Right forelimb (tissue), 1 donor: ENCODE measurements around the gene DYSF.
"Not testable (repeated sequence)": the region's sequence is repeated elsewhere in the genome, so short reads cannot be mapped to it uniquely, and the experiment has no call there.

Source experiments
- DNase-seq: peaks from one replicate; pipeline ENCODE4 v3.0.0-alpha.2; 2018

DYSF gene

DNA sequence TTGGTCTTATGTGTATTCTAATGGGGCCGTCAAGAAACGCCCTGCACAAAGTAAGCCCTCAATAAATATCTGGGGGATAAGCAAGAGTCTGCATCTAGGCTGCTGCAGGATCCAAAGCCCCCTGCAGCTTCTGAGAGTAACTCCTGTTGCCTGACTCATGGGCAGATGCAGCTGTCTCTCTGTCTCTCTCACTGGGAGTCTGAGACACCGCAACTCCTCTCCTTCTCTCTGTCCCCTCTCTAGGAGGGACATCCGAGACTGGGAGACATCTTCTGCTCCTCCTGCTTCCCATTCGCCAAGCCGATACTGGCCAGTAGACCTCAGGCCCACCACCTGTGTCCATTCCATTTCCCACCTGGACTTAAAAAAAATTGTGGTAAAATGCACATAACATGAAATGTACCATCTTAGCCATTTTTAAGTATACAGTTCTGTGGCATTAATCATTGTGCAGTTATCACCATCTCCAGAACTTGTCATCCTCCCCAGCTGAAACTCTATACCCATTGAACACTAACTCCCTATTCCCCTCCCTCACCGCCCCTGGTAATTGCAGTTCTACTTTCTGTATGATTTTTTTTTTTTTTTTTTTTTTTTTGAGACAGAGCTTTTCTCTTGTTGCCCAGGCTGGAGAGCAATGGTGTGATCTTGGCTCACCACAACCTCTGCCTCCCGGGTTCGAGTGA lies 20.1 kb downstream of the DYSF start:
- no peak for DNase-seq

DNA sequence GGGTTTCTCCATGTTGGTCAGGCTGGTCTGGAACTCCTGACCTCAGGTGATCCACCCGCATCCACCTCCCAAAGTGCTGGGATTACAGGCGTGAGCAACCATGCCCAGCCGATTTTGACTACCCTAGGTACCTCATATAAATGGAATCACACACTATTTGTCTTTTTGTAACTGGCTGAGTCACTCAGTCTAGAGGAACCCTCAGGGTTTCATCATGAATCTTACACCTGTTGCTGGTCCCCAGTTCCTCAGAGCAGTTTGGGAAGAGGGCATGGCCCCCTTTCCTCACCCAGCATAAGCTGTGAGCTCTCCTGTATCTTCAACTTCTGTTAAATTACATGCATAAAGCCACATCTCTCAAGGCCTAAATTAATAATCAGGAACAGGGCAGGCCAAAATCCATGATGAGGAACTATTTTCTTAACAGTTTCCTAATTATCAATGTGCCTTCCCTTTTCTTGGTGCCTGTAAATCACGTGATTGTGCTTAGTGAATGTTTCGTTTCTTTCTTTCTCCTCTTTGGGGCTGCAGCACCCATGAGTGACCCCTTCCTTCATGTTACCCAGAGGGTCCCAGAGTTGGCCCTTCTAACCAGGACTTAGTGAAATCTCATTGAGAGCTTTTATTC lies 20.9 kb downstream of the DYSF start:
- peak; percentile 16 for DNase-seq

DNA sequence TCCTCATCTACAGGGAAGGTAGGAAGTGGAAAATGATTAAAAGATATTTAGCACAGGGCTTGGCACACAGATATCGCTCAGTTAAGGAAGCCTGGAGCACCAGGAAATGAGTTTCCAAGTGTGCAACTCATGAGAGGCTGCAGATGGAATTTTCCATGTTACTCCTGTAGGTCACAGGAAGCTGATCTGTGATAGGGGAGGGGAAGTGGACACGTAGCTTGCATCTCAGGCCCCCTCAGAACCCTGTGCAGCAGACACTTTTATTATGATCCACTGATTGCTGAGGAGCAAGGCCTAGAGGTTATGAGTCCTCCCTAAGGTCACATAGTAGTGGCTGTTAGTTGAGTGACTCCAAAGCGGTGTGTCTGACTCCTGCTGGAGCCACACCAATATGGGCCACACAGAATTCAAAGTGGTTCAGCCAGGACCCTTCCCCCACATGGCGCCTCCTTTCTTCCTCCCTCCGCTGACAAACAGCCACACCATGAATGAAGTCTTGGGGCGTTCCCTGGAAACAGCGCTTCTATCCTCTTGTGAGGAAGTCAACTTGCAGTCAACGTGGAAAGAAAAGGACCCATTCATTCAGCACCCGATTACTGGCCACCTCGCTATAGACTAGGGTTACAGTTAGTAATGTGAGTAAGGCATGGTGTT lies 21.5 kb downstream of the DYSF start:
- peak; percentile 25 for DNase-seq

DNA sequence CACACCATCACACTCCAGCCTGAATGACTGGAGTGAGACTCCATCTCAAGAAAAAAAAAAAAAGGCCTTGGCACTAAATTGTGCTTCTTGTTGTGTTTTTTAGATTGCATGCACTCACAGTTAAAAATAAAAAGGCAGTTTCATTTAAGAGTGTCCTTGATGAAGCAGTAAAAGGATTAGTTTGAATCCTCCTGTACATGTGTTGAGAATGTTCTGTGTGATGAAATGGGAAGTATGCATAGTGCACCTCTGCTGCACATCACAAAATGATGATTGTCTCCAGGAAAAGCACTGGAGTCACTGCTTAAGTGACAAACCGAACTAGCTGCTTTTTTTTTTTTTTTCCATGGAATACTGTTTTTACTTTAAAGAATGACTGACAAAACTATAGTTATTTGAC lies 23.1 kb downstream of the DYSF start:
- no peak for DNase-seq

DNA sequence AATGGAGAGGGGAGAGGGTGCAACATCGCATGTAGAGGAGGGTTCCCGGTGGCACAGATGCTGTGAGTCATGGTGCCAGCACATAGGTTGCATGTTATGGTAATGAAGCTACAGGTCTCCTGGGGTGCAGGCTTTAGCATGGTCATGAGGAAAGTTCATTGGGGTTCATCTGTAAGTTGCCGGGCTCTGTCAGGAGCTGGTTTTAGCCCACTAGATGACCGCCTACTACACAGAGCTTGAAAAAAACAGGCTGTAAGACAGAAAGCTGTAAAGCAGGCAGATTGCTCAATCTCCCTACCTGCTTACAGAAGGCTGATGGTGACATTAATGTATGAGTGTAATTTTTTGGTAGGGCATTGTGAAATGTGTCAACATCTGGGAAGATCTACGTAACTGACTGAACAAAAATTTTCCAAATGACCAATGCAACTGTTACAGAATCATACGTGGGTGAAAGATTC lies 23.9 kb downstream of the DYSF start:
- DNase-seq: no peak

DNA sequence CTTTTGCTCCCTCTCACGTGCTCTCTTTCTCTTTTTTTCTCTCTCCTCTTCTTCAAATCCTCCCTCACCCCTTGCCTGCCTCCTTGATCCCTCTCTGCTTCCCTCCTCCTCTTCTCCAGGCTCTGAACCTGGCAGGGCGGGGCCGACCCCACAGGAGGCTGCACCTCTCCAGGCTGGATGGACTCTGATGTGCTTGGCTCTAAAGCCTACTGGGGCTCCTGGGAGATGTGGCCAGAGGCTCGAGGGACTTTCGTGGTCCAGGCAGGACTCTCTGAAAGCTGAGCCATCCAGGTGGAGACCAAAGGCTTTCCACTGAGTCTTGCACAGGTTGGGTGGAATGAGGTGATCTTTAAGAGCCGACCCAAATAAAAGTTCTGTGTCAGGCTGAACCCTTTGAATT lies 25.4 kb downstream of the DYSF start:
- DNase-seq: no peak

DNA sequence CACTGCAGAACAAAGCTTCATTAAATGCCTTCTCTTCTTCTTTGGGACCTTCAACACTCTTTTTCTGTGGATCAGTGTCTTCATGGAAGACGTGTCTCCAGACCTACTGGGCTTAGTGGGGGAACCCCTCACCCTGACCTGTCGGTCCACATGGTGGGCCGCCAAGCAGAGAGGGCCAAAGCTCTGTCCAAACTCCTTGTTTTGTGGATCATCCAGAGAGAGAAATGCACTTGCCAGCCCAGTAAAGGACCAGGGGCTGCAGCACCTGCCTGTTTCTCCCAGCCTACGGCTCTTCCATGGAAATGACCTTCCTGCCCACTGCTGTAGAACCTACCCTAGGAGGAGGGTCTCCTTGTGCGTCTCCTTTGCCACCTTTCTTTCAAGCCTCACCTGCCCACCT lies 25.9 kb downstream of the DYSF start:
- DNase-seq: no peak

DNA sequence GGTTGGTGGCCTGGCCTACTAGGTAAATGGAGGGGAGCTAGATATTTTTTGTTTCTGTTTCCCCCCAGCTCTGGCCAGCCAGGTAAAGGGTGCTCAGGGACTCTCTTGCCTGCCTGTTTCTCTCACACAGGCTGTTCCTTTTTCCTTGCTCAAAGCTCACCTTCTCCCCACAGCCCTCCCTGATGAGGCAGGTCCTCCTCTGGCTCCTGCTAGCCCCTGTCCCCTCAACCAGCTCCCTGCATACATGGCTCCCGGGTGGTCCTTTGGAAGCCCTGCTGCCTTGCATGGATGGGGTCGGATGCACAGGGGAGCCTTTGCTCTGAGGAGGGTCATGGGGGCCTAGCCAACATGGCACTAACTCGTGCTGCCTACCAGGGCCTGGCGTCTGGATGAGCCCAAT lies 27.8 kb downstream of the DYSF start:
- DNase-seq: no peak

DNA sequence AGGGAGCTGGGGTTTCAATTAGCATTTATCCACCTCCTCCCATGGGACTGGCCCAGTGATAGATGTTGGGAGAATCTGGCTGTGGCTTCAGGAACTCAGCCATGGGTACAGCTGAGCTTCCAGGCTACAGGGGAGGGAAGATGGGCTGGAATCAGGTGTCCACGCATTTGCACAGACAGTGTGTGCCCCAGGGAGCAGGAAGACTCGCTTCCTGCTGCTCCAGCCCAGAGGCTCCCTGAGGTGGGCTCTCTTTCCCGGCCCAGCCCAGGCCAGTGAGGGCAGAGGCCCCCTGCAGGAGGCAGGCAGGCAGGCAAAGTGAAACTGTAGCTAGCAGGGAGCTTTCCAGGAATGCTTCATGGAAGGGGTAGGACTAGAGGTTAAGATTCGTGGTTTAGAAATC lies 28.7 kb downstream of the DYSF start:
- DNase-seq: no peak

DNA sequence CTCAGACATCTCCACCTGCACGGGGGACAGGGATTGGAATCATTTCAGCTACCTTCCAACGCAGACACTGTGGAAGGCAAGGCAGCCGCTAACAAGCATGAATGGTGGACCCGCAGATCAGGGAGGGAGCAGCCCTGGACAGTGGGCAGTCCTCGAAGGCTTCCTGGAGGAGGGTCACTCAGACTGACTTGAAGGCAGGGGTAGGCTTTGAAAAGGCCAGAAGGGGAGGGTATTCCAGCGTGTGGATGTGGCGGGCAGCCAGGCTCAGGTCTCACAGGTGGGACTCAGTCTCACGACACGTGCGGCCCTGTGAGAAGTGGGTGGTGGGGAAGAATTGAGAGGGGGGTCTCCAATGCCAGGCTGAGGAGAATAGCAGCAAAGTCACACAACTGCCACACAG lies 29.9 kb downstream of the DYSF start:
- no peak for DNase-seq

DNA sequence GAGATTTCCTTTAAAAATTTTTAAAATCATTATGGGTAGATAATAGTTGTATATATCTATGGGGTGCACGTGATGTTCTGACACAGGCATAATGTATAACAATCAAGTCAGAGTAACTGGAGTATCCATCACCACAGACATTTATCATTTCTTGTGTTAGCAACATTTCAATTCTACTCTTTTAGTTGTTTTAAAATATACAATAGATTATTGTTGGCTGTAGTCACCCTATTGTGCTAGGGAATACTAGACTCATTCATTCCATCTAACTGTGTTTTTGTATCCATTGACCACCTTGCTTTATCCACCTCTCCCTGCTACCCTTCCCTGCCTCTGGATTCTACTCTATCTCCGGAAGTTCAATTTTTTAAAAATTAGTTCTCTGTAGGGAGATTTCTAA lies 31.0 kb downstream of the DYSF start:
- DNase-seq: no peak

DNA sequence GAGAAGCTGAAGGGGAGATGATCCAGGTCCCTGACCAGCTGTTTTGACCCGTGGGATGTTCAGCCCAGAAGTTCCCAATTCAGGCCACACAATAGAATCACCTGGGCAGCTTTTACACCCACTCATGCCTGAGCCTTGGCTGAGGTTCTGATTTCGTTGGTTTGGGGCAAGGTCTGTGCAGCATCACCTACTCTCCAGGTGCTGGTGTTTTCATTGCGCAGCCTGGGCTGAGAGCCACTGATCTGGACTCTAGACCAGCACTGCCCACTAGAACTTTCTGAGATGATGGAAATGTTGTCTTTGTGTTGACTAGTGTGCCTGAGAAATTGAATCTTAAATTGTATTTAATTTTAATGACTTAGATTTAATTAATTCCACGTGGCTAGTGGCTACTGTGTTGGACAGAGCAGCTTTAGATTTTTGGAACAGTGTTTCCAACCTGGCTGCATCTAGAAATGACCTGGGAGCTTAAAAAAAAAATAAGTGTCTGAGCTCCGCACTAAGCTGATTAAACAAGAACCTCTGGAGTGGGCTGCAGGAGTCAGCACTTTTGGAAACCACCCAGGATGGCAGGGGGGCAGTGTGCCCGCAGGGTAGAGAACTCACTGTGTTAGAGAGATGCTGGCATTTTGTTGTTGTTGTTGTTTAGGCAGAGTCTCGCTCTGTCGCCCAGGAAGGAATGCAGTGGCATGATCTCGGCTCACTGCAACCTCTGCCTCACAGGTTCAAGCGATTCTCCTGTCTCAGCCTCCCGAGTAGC lies 33.7 kb downstream of the DYSF start:
- no peak for DNase-seq

DNA sequence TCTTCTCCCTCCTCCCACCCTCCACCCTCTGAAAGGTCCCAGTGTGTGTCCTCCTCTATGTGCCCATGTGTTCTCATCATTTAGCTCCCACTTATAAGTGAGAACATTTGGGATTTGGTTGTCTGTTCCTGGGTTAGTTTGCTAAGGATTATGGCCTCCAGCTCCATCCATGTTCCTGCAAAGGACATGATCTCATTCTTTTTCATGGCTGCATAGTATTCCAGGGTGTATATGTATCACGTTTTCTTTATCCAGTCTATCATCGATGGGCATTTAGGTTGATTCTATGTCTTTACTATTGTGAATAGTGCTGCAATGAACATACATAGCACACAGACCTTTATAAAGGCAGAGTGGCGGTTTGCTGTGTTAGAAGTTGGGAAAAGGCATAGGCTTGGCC lies 38.2 kb downstream of the DYSF start:
- not testable (repeated sequence) for DNase-seq

DNA sequence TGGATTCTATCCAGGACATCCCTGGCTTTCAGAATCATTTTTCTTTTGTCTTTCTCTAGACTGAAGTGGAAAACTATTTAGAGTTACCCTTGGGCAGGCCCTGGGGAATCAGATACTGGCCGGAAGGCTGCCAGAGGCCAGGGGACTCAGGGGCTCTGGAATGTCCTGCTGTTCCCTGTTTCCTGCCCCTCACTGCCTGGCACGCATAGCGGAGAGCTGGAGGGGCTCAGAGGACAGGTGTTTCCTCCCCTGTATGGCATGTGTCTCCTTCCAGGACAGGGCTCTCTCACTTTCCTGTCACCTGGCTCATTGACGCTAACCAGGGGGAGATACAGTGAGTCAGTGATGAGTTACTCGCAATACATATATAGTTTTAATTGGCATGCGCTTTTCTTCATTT lies 38.8 kb downstream of the DYSF start:
- DNase-seq: no peak

DNA sequence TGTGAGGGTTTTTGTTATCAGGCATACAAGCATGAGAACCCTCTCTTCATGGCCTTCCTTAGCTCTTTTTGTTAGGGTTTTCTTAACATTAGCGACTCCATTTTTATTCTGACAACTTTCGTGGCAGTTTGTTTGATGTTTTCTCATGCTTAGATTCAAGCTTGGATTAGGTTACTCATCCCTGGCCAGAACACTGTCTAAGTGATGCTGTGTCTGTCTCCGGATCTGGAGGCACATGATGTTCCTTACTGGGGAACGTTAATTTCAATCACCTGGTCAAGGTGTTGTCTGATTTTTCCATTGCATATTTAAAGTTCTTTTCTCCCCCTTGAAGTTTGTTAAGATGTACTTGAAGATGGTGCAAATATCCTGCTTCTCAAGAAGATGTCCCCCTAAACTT lies 40.7 kb downstream of the DYSF start:
- DNase-seq: no peak

DNA sequence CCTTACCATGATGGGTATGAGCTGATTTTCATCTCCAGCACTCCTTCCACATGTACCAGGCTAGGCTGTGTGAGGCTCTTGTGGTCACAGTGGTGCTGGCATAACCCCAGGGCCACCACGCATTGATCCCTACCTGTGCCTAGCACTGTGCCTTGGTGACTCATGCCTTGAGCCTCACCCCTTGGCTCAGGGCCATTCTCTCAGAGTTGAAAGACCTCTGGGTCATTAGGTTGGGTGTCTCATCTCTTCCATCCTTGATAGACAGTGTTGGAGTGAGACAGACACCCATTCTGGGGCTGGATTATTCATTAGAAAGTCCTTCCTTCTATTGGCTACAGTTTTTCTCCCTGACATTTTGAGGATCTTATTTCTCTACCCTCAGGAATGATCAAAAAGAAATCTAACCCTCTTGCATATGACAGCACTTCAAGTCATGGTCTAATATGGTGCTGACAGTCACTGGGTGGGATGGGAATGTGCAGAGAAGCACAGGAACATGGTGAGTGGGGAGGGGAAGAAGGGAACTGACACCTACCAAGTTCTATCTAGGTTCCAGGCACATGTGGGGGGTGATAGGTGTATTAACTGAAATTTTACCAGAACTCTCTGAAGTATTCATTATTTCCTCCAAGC lies 41.3 kb downstream of the DYSF start:
- no peak for DNase-seq

DNA sequence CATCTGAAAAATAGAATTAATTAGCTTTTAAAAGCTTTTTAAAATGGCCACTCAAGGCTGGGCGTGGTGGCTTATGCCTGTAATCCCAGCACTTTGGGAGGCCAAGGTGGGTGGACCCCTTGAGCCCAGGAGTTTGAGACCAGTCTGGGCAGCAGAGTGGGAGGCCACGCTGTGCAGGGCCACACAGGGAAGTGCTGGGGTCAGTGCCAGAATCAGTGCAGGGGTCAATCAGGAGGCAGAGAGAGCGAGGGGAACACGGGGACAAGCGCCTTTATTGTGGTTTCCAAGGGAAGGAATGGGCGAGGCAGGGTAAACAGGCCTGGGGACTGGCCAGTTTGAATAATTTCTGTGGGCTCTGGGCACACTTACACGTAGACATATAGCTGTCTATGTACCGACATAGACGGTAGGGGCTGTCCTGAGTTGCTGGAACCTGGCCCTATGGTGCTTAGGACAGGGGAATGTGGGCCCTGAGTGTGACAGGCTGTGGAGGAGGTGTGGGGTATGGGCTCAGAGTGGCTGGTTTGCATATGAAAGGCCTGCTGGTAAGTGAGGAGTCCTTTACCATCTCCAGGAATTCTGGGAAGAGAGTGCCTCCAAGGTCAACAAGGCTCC lies 42.9 kb downstream of the DYSF start:
- no peak for DNase-seq

DNA sequence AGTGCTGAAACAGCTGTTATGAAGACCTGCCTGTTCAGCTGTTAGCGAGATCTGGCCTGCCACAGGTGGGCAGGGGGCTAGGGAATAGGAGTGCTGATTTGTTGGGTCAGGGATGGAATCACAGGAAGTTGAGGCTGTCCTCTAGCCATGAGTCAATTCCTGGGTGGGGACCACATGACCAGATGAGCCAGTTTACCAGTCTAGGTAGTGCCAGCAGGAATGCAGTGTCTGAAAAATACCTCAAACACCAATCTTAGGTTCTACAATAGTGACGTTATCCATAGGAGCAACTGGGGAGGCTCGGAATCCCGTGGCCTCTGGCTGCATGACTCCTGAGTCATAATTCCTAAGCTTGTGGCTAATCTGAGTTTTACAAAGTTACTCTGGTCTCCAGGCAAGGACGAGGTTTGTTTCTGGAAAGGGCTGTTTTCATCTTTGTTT lies 44.9 kb downstream of the DYSF start:
- DNase-seq: no peak

DNA sequence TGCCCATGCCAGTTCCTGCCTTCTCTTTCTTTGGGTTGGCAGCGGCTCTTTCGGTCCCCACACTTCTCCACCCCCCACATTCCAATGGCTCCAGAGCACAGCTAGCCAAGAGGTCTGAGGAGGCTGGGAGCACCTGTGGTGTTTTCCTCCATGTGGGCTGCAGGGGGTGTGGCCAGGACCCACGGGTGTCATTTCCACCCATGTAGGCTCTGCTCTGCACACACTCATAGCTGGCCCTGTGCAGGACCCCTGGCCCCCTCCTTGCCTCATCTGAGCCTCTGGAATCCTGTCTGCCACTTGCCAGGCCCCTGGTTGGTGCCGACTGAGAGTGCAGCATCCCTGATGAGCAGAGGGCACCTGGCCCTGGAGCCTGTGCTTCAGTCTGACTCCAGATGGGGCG lies 46.3 kb downstream of the DYSF start:
- DNase-seq: no peak

DNA sequence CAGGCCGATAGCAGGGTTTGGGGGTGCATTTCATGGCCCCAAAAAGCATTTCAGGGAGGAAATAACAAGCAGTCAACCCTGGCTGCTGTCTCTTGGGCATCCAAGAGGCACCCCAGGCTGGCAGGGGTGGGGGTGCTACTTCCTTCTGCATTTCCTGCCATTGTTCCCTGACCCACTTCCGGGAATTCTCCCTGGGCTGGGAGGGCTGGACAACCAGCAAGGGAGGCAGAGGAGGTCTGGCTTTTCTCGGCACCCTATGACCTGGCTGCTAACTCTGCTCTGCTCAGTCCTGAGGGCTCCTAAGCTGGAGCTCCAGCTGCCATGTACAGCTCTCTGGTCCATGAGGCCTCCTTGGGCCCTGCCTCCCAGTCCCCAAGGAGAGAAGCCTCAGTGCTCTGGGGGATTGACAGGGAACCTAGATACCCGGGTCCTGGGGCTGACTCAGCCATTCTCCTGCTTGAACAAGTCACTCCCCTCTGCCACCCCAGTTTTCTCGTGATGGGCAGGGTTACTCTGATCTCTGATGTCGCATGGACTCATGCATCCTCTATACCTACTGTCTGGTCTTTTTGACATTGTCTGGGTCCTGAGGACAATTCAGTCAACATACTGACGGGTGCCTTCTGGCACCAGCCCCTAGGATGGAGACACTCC lies 47.2 kb downstream of the DYSF start:
- DNase-seq: no peak

DNA sequence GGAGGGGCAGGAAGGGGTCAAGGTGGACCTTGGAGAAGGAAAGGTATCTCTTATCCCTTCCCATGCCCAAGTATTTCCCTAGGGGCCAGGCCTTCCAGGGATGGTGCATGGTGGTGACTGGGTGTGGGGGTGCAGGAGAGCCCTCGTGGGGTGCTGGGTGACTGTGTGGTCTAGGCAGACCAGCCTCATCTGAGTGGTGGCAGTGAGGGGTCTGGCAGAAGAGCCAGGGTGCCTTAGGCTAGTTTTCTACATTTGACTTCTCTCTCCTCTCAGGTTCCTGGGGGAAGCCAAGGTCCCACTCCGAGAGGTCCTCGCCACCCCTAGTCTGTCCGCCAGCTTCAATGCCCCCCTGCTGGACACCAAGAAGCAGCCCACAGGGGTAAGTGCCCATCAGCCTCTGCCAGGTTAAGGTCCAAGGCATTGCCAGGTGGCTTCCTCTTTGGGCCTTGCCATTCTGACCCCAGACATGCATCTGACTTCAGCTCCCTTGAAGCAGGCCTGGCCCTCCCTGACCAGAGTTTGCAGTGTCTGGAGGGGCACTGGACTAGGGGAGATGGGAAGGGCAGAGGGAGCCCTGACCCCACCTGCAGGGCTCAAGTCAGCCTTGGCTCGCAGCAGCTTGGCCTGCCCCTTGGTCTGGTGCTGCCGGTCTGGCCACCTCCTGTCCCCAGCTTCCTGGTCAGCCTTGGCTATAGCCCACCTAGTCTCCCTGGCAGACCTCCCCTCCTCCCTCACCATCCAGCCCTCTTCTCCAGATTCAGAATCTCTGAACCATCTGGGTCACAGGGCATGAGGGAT lies 49.8 kb downstream of the DYSF start:
- no peak for DNase-seq
